Spleen (tissue), 11 donors: Measurements from ENCODE around the gene IDUA. TPM values are rescaled to one million over a fixed set of nuclear protein-coding genes. Genes with fewer than 3 reads are reported as not detected.
A peak's percentile ranks its signal among the peaks of the same experiment; 100 is the strongest.

Experiments
- DNase-seq: peaks from one replicate; pipeline ENCODE4 v3.0.0-alpha.2; 2020
- H3K27ac ChIP-seq, 8 donors: fragments of 200-600 bp; sonication (generic) in 7 of 8; 1 replicate in 4 of 8; 2 replicates in 4 of 8; pipeline versions ENCODE4 v1.5.0 to v1.8.0; 2016 to 2021; ENCODE audit warnings: inconsistent platforms in 4 of 8, mild to moderate bottlenecking in 4 of 8, moderate library complexity in 1 of 8
- H3K27me3 ChIP-seq, 7 donors: fragments of 200-600 bp; sonication (generic) in 6 of 7; replicated peaks in 1 of 7; 1 replicate in 4 of 7; 2 replicates in 3 of 7; pipeline versions ENCODE4 v1.5.0 to v1.8.0; 2016 to 2021; ENCODE audit warnings: inconsistent platforms in 3 of 7, mild to moderate bottlenecking in 1 of 7
- H3K36me3 ChIP-seq, 6 donors: fragments of 200-600 bp; sonication (generic) in 5 of 6; 1 replicate in 4 of 6; 2 replicates in 2 of 6; pipeline versions ENCODE4 v1.5.0 to v1.8.0; 2016 to 2021; ENCODE audit warnings: inconsistent platforms in 2 of 6
- H3K4me1 ChIP-seq, 6 donors: fragments of 200-600 bp; sonication (generic) in 5 of 6; 1 replicate in 3 of 6; 2 replicates in 3 of 6; pipeline versions ENCODE4 v1.5.0 to v1.8.0; 2016 to 2021; ENCODE audit warnings: inconsistent platforms in 3 of 6
- H3K4me3 ChIP-seq, 8 donors: fragments of 200-600 bp; sonication (generic) in 7 of 8; 1 replicate in 4 of 8; 2 replicates in 4 of 8; pipeline versions ENCODE4 v1.5.0 to v1.8.0; 2016 to 2021; ENCODE audit warnings: inconsistent platforms in 4 of 8, mild to moderate bottlenecking in 4 of 8, moderate library complexity in 2 of 8
- H3K9me3 ChIP-seq, 8 donors: fragments of 200-600 bp; sonication (generic) in 7 of 8; 1 replicate in 4 of 8; 2 replicates in 4 of 8; pipeline versions ENCODE4 v1.5.0 to v1.8.0; 2016 to 2021; ENCODE audit warnings: inconsistent platforms in 4 of 8
- CTCF ChIP-seq, 11 experiments: fragments of 200-600 bp in 7 of 11; fragments of 450-650 bp in 4 of 11; sonication (generic) in 4 of 11; IDR thresholded peaks in 8 of 11; conservative IDR thresholded peaks in 3 of 11; 1 replicate in 7 of 11; 2 replicates in 4 of 11; pipeline versions ENCODE4 v1.4.0 to v1.8.0; 2016 to 2021; ENCODE audit warnings: antibody characterized with exemption in 11 of 11, inconsistent platforms in 4 of 11, mild to moderate bottlenecking in 1 of 11
- POLR2A ChIP-seq, 3 donors: fragments of 450-650 bp; IDR thresholded peaks; one replicate each; pipeline ENCODE4 v1.5.1; 2017; ENCODE audit warnings: antibody characterized with exemption in 3 of 3, mild to moderate bottlenecking in 1 of 3
- POLR2AphosphoS5 ChIP-seq, 3 donors: sonication (generic); formaldehyde crosslinking; IDR thresholded peaks; one replicate each; pipeline ENCODE4 v1.5.1; 2017; ENCODE audit warnings: antibody characterized with exemption in 3 of 3
- WGBS, 5 donors: extraction: QIAGEN DNeasy Blood & Tissue Kit in 3 of 5; methylation state at CpG; one replicate each; pipeline versions ENCODE4 v1.1.5 to v1.1.7; 2013 to 2018; 5-methylcytosine and 5-hydroxymethylcytosine counted together
- intact Hi-C: fragments of 100-400 bp; cut with DNase I; formaldehyde crosslinking; loops from one replicate; pipeline ENCODE4 v1.15.0; 2023; ENCODE audit warnings: low total_unique reads
- polyA plus RNA-seq, 3 donors: library from polyadenylated mRNA; stranded (reverse); fragments of 200-250 nt; gene quantifications; one replicate each; pipeline ENCODE4 v1.2.1, GENCODE V29; 2013
- total RNA-seq, 7 donors: library from RNA; depleted of rRNA in 3 of 7; stranded (reverse); fragments of >200 nt in 3 of 7; fragmentation: NEBNext Ultra II Directional in 4 of 7; extraction: Animal tissue kit (Norgen Biotek cat#: 25700) in 4 of 7; gene quantifications; one replicate each; pipeline versions ENCODE4 v1.1.0 to v1.2.1, GENCODE V29; 2016 to 2021
- donor health status: healthy with polysubstance abuse.
- donor health status: DM: no; HTN: no; CAD: no; lungs with moderate emphysema.
- donor health status: DM: no; HTN: no; CAD: no.
- donor health status: Bipolar disorder and iron deficiency.
- donor health status: healthy.
- donor health status: DM: no; HTN: no; CAD: no.
- donor health status: DM: yes; HTN: yes; CAD: no.

IDUA gene
- total and polyA plus RNA-seq, 10 donors = 11.5 to 58.3 (median 24.4) TPM

GRCh38 chr4:982814-983213 is 4.0 kb upstream of the IDUA start:
- no peak for TF ChIP-seq POLR2AphosphoS5 (IDR thresholded peaks at IDR 0.05)
- TF ChIP-seq POLR2A (IDR thresholded peaks at IDR 0.05) = no peak
- TF ChIP-seq CTCF (IDR thresholded peaks at IDR 0.05 in 8 of 11, conservative IDR thresholded peaks at IDR 0.05 in 3 of 11) = no peak
- 93 to 98% (median 96%) methylated on average over 15 of the region's 15 CpGs for WGBS, 5 donors

GRCh38 chr4:984336-985054 is 2.3 kb upstream of the IDUA start:
- TF ChIP-seq CTCF (IDR thresholded peaks at IDR 0.05 in 8 of 11, conservative IDR thresholded peaks at IDR 0.05 in 3 of 11) (no peak), POLR2A (IDR thresholded peaks at IDR 0.05) (no peak), POLR2AphosphoS5 (IDR thresholded peaks at IDR 0.05) (no peak)
- peak overlapping the region in 4 of 8 donors; percentile 5 to 57 (median 16) for H3K4me3 ChIP-seq

More at GRCh38 chr4:982814-983213, 4.0 kb upstream of the IDUA start:
- no peaks in the 10 kb centered on the region for H3K36me3 ChIP-seq
- no peak for DNase-seq
- H3K27me3 ChIP-seq = no peaks in the 10 kb centered on the region
- intact Hi-C loops = loop anchor here (10.0 kb wide), 1 partner anchor 218 kb away; no protein-coding TSS in a partner anchor
- H3K9me3 ChIP-seq = no peaks in the 10 kb centered on the region
- H3K4me1 ChIP-seq = peaks cover 17 to 55% (median 38%) of the 10 kb centered on the region in 6 donors
- H3K27ac ChIP-seq = no peak overlapping the region
- no peak overlapping the region for H3K4me3 ChIP-seq

GRCh38 chr4:985123-985830 is 1.6 kb upstream of the IDUA start:
- no peaks in the 10 kb centered on the region for H3K9me3 ChIP-seq
- intact Hi-C loops = loop anchor here (10.0 kb wide), 1 partner anchor 220 kb away; no protein-coding TSS in a partner anchor
- TF ChIP-seq POLR2AphosphoS5 (IDR thresholded peaks at IDR 0.05) (peak; percentile 48 to 70 (median 69)), POLR2A (IDR thresholded peaks at IDR 0.05) (no peak), CTCF (IDR thresholded peaks at IDR 0.05 in 8 of 11, conservative IDR thresholded peaks at IDR 0.05 in 3 of 11) (peak in 2 of 11 experiments; percentile 14 to 19)
- no peaks in the 10 kb centered on the region for H3K27me3 ChIP-seq
- peak; percentile 93 for DNase-seq
- 38 to 51% (median 45%) methylated on average over 22 to 23 of the region's 23 CpGs for WGBS, 5 donors
- peaks cover 0 to 14% (median 8%) of the 10 kb centered on the region in 6 donors for H3K36me3 ChIP-seq
- peak overlapping the region in 3 of 8 donors; percentile 10 to 62 (median 47) for H3K27ac ChIP-seq
- peaks cover 21 to 44% (median 36%) of the 10 kb centered on the region in 6 donors for H3K4me1 ChIP-seq
- H3K4me3 ChIP-seq = peak overlapping the region in 5 of 8 donors; percentile 3 to 57 (median 15)

More at GRCh38 chr4:984336-985054, 2.3 kb upstream of the IDUA start:
- Histone ChIP-seq H3K36me3 (peaks cover 0 to 6% (median 2%) of the 10 kb centered on the region in 6 donors), H3K27me3 (no peaks in the 10 kb centered on the region), H3K27ac (peak overlapping the region in 3 of 8 donors; percentile 10 to 62 (median 47)), H3K4me1 (peaks cover 21 to 51% (median 38%) of the 10 kb centered on the region in 6 donors), H3K9me3 (no peaks in the 10 kb centered on the region)
- WGBS, 5 donors = 78 to 86% (median 82%) methylated on average over 15 of the region's 15 CpGs
- intact Hi-C loops = loop anchor here (10.0 kb wide), 1 partner anchor 220 kb away; no protein-coding TSS in a partner anchor
- no peak for DNase-seq
